ENCODE measurements around the gene ZNF420. TPM values are rescaled to one million over a fixed set of nuclear protein-coding genes. Genes with fewer than 3 reads are reported as not detected.
A peak's percentile ranks its signal among the peaks of the same experiment; 100 is the strongest.
"Not testable (repeated sequence)": the region's sequence is repeated elsewhere in the genome, so short reads cannot be mapped to it uniquely, and the experiment has no call there.

Gene ZNF420
- total RNA-seq, 1 donor from 2014 or later, result 1.7 TPM

DNA sequence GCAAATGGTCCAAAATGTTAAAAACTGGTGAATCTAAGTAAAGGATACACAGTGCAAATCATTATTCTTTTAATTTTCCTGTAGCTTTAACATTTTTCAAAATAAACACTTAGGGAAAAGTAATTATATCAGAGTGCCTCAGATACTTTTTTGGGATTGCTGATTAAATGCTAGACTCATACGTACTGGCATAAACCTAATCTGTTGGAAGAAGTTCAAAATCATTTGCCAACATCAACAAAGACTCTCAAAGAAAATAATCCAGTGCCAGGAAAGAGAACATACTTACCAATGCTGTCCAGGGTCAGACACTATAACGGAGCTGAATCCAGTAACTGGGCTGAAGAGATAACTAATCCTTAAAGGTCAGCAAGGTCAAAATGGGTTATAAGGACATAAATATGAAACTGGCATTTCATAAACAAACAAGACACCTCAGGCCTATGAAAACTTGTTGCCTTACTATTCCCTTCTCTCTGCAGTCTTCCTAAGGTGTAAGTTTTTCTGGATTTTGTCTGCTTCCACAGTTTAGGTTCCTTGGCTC is 3.3 kb upstream of the ZNF420 start:
- H3K4me3 ChIP-seq (ENCODE audit: low read depth, low read length), result no peak overlapping the region
- no peak for DNase-seq (ENCODE audit: low read depth)
- no peak for TF ChIP-seq CTCF (conservative IDR thresholded peaks at IDR 0.05; ENCODE audit: low read depth, low read length)

DNA sequence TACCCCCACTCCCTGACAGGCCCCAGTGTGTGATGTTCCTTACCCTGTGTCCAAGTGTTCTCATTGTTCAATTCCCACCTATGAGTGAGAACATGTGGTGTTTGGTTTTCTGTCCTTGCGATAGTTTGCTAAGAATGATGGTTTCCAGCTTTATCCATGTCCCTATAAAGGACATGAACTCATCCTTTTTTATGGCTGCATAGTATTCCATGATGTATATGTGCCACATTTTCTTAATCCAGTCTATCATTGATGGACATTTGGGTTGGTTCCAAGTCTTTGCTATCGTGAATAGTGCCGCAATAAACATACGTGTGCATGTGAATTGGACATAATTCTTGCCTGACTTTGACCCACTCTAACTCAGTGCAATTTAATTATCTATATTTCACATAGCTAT is 1.7 kb upstream of the ZNF420 start:
- not testable (repeated sequence) for H3K4me3 ChIP-seq (ENCODE audit: low read depth, low read length); DNase-seq (ENCODE audit: low read depth)

DNA sequence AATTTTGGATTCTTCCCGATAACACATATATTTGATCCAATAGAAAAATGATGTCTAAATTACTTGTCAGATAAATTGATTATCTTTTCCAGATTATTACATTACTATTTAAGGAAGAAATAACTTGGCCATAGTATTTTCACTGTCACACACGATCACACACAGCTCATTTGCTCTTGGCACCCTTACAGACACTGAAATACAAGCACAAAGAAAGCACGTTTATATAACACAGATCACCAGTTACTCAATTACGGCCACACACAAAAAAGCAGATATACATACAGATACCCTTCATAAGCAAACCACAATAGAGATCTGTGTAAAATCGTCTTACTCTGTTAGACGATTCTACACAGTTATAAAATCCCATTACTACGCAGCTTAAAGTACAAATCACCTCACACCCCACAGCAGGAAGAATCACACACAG is 716 bp upstream of the ZNF420 start:
- H3K4me3 ChIP-seq (ENCODE audit: low read depth, low read length), result peak overlapping the region; percentile 91
- peak; percentile 13 for DNase-seq (ENCODE audit: low read depth)
- TF ChIP-seq CTCF (conservative IDR thresholded peaks at IDR 0.05; ENCODE audit: low read depth, low read length), result no peak

- H3K4me3 ChIP-seq (ENCODE audit: low read depth, low read length), result peak overlapping the region; percentile 91
- no peak for DNase-seq (ENCODE audit: low read depth)
- TF ChIP-seq CTCF (conservative IDR thresholded peaks at IDR 0.05; ENCODE audit: low read depth, low read length), result no peak
Measured at GRCh38 chr19:37078717-37079032, 442 bp downstream of the ZNF420 start.

DNA sequence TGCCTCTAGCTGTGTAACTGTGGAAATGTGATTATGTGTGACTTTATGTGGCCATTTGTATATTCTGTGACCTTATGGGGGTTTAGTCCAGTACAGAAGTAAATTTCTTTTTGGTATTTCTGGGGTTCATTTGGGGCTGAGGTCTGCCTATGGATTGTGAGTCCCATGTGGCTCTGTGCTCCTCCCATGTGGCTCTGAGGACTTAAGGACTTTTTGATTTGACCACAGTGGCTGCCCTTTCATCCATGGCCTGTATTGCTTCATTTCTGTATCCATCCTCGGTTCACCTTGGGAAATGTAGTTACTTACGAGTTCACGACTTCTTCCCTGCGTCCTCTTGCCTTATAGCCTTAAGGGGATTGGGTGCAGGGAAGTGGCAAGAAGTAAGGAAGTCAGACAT is 1.0 kb downstream of the ZNF420 start:
- peak overlapping the region; percentile 91 for H3K4me3 ChIP-seq (ENCODE audit: low read depth, low read length)
- no peak for TF ChIP-seq CTCF (conservative IDR thresholded peaks at IDR 0.05; ENCODE audit: low read depth, low read length)
- DNase-seq (ENCODE audit: low read depth), result no peak

- H3K4me3 ChIP-seq (ENCODE audit: low read depth, low read length), result no peak overlapping the region
- DNase-seq (ENCODE audit: low read depth), result no peak
- TF ChIP-seq CTCF (conservative IDR thresholded peaks at IDR 0.05; ENCODE audit: low read depth, low read length), result no peak
Measured at GRCh38 chr19:37082307-37082706, 4.1 kb downstream of the ZNF420 start.

GRCh38 chr19:37087110-37087509 is 8.9 kb downstream of the ZNF420 start:
- TF ChIP-seq CTCF (conservative IDR thresholded peaks at IDR 0.05; ENCODE audit: low read depth, low read length), result no peak
- H3K4me3 ChIP-seq (ENCODE audit: low read depth, low read length), result no peak overlapping the region
- no peak for DNase-seq (ENCODE audit: low read depth)

Data from epithelial cell of proximal tubule (primary cell).